ENCODE measurements around the gene KARS1.

DNA sequence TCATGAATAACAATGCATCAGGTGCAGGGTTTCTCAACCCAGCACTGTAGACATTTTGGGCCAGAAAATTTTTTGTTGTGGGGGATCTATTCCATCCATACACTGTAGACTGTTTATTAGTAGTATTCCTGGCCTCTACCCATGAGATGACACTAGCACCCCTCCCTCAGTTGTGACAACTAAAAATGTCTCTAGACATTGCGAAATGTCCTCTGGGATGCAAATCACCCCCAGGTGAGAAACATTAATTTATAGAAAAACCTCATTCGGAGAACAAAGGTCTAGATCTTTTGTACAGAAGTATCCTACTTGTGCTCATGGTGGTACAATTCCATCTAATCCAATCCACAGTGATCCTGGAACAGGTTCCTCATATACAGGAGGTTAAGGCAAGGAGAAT lies 28.7 kb downstream of the KARS1 start:
- TF ChIP-seq, protein P1, sequence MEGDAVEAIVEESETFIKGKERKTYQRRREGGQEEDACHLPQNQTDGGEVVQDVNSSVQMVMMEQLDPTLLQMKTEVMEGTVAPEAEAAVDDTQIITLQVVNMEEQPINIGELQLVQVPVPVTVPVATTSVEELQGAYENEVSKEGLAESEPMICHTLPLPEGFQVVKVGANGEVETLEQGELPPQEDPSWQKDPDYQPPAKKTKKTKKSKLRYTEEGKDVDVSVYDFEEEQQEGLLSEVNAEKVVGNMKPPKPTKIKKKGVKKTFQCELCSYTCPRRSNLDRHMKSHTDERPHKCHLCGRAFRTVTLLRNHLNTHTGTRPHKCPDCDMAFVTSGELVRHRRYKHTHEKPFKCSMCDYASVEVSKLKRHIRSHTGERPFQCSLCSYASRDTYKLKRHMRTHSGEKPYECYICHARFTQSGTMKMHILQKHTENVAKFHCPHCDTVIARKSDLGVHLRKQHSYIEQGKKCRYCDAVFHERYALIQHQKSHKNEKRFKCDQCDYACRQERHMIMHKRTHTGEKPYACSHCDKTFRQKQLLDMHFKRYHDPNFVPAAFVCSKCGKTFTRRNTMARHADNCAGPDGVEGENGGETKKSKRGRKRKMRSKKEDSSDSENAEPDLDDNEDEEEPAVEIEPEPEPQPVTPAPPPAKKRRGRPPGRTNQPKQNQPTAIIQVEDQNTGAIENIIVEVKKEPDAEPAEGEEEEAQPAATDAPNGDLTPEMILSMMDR (IDR thresholded peaks at IDR 0.05), result no peak
- TF ChIP-seq POLR2A (IDR thresholded peaks at IDR 0.05), result no peak
